Measurements from ENCODE around the gene TTR.

TTR gene

DNA sequence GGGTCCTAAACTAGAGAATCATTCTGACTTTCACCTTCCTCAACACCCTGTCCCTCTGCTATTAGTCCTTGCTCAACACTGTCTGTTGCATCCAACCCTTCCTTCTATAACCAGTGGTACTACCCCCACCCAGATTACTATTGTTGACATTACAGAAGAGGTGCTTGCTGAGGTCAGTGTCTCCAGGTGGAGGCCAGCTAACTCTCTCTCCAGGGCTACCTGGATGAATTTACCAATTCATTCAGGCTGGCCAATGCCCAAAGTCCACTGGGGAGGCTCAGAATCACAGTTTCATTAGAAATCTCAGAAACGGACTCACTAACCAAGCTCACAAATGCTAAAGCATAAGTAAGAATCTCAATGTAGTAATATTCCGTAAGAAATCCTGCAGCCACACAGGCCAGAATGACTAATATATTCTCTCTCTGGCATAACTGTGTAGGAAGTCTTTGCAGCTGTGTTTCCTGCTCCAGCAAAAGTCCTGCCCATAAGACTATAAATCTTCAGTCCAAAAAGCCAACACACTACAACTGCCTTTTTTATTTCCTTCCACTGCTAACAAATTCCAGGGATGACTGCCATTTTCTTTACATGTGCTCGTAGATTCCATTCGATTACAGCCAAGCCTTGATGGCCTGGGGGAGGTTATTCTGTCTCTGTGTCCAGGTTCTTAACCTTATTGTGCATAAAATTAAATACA lies 10.0 kb upstream of the TTR start:
- DNase-seq, result no peak

- DNase-seq, result no peak
Observed at GRCh38 chr18:31583185-31583854, 8.4 kb upstream of the TTR start.

DNA sequence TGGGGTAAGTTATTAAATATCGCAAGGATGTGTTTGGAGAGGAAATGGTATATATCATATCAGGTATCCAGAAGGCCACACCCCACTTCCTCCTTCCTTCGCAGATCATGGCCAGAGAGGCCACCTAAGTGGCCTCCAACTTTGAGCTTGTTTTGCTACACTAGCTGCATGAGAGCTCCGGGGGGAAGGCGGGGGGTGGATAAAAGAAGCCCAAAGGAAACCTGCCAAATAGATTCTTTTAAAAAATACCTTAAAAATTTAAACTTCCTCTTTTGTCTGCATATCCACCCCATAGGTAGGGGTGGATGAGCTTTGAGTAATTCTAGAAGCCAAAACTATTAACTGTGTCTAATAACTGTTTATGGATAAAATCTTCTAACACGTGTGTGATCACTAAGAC lies 5.7 kb upstream of the TTR start:
- DNase-seq, result no peak

- DNase-seq, result no peak
Observed at GRCh38 chr18:31586616-31587015, 5.1 kb upstream of the TTR start.

DNA sequence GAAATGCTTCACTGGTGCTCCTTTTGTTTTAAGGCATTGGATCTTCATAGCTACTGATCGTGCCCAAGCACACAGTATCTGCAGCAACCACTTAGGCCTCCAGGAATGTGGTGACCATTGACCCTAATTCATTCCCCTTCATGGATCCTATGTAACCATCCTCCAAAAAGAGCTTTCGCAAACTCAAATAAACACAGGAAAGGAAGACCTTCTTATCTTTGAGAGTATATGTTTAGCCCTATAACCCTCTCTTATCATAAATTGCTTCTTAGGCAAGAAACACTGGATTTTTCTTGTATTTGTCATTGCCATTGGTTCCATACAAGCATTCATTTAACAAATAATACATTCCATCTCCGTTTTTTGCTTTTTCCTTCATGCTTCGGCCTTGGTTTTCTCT lies 4.1 kb upstream of the TTR start:
- DNase-seq, result no peak

DNA sequence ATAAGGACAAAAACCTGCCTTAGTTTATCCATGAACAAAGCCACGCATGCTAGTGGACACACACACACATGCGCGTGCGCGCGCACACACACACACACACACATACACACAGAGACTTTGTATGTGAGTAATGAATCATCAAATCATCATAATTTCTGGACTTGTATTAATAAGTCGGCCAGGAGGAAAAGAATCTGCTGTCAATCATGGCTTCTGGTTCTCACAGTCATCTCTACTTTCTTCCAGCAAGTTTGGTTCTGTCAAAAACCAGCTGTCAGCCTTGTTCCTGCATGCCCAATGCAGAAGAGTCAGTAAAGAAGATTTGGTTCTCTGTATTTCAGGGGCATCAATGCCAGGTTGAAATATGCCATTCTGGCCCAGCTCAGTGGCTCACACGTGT lies 1.1 kb upstream of the TTR start:
- DNase-seq, result no peak

GRCh38 chr18:31591113-31591512 lies 564 bp upstream of the TTR start:
- DNase-seq, result no peak

DNA sequence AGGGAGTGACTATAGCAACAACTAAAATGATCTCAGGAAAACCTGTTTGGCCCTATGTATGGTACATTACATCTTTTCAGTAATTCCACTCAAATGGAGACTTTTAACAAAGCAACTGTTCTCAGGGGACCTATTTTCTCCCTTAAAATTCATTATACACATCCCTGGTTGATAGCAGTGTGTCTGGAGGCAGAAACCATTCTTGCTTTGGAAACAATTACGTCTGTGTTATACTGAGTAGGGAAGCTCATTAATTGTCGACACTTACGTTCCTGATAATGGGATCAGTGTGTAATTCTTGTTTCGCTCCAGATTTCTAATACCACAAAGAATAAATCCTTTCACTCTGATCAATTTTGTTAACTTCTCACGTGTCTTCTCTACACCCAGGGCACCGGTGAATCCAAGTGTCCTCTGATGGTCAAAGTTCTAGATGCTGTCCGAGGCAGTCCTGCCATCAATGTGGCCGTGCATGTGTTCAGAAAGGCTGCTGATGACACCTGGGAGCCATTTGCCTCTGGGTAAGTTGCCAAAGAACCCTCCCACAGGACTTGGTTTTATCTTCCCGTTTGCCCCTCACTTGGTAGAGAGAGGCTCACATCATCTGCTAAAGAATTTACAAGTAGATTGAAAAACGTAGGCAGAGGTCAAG lies 955 bp downstream of the TTR start:
- DNase-seq, result no peak

DNA sequence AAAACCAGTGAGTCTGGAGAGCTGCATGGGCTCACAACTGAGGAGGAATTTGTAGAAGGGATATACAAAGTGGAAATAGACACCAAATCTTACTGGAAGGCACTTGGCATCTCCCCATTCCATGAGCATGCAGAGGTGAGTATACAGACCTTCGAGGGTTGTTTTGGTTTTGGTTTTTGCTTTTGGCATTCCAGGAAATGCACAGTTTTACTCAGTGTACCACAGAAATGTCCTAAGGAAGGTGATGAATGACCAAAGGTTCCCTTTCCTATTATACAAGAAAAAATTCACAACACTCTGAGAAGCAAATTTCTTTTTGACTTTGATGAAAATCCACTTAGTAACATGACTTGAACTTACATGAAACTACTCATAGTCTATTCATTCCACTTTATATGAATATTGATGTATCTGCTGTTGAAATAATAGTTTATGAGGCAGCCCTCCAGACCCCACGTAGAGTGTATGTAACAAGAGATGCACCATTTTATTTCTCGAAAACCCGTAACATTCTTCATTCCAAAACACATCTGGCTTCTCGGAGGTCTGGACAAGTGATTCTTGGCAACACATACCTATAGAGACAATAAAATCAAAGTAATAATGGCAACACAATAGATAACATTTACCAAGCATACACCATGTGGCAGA lies 3.6 kb downstream of the TTR start:
- DNase-seq, result no peak

- DNase-seq, result no peak
Observed at GRCh38 chr18:31596081-31596872, 4.6 kb downstream of the TTR start.

DNA sequence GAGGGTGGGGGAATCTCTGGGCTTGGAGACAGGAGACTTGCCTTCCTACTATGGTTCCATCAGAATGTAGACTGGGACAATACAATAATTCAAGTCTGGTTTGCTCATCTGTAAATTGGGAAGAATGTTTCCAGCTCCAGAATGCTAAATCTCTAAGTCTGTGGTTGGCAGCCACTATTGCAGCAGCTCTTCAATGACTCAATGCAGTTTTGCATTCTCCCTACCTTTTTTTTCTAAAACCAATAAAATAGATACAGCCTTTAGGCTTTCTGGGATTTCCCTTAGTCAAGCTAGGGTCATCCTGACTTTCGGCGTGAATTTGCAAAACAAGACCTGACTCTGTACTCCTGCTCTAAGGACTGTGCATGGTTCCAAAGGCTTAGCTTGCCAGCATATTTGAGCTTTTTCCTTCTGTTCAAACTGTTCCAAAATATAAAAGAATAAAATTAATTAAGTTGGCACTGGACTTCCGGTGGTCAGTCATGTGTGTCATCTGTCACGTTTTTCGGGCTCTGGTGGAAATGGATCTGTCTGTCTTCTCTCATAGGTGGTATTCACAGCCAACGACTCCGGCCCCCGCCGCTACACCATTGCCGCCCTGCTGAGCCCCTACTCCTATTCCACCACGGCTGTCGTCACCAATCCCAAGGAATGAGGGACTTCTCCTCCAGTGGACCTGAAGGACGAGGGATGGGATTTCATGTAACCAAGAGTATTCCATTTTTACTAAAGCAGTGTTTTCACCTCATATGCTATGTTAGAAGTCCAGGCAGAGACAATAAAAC lies 6.5 kb downstream of the TTR start:
- DNase-seq, result no peak

GRCh38 chr18:31603315-31603714 lies 11.6 kb downstream of the TTR start:
- no peak for DNase-seq

DNA sequence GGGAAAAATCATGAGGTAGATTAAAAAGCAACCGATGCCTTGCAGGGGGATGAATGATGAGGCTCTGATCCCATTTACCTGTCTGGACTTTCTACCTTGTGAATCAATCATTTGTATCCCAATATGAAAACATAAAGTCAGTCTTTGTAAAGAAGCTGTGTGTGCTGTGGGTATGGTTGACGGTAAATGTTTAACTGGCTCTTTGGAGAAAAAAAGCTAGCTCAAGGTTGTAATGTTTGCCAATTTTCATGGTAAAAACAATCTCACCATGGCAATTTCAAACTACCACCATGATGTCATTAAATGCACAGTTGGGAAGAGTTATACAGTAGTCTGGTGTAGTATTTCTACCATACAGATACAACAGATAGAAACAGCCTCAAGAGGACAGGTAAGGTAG lies 14.6 kb downstream of the TTR start:
- no peak for DNase-seq

DNA sequence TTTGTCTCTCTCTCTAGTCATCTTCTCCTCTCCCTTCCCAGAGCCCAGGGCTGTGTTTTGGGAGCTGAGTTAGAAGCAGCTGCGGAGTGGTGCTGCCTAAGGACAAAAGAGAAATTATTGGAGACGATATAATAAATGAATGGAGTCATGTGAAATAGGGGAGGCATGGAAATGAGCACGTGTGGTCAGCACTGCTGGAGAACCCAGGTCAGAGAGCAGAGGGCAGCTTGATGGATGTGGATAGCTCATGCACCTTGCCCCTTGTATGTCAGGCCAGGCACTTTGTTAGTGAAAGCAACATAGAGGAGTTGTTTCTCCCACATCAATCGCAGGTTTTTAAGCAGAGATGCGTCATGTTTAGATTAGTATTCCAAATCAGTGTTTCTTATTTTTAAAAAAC lies 15.7 kb downstream of the TTR start:
- DNase-seq, result no peak

GRCh38 chr18:31609886-31610285 lies 18.2 kb downstream of the TTR start:
- DNase-seq, result no peak

DNA sequence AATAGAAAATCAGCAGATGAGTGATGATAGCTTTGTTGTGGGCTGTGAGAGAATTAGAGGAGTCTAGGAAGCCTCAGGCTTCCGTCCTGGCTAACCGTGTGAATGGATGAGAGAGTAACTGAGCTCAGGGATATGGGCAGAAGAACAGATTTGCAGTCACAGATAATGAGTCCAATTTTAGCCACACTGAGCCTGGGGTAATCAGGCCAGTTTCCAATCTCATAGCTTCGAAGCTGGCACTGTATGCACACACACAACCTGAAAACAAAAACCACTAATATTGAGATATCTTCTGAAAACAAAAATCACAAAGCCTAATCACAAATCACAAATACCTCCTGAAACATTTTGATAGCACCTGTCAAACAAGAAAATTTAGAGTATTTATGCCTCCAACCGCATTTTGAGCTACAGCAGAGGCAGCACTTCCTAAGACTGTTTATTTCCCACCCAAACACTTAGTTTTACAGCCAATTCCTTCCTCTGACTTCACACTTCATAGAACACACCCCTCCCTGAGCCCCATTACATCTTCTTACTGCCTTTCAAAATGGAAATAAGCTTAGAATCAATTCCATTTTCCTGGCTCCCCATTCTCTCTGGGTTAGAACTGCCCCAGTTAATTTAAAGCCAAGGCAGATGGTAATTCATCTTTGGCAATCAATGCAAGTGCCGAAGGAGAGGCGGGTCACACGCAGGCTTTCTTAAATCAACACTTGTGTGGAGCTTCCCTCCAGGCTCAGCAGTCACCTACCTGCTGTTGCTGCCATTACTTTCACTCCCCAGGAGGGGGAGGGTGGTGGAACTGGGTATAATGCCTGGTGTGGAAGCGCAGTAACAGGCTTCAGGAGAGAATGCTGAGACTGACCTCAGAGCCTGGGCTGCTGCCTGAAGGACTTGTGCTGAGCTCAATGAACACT lies 18.9 kb downstream of the TTR start:
- peak; percentile 39 to 50 for DNase-seq

DNA sequence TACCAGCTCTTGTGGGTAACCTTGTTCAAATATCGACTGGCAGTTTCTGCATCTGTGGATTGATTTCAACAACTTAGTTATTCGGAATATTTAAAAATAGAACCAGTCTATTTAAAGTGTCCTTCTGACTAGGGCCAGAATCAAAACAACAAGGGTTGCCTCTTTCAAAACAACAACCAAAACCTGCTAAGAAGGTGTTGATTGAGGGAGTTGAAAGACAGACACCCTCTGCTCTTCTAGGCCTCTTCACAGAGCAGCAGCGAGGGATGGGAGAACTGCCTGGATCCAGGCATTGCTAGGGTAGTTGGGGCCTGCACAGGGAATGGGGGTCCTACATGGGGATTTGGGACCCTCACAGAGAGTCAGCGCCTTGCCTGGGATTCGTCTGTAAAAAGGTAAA lies 19.8 kb downstream of the TTR start:
- DNase-seq, result no peak

DNA sequence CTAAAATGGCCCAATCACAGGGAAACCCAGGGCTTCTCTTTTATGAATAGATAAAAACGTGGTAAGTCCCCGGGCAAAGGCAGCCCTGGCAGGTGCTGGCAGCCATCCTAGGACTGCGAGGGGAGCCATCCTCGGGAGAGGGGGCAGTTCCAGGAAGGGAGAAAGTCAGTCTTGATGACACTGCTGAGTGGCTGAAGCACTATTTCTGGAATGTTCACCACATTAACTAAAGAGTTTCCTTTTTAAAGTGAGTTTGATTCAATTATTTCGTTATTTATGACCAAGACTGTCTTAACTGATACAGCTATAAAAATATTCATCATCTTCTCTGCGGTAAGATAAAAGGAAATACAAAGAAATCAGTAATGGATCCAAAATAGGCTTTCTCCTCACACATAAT lies 20.4 kb downstream of the TTR start:
- no peak for DNase-seq

DNA sequence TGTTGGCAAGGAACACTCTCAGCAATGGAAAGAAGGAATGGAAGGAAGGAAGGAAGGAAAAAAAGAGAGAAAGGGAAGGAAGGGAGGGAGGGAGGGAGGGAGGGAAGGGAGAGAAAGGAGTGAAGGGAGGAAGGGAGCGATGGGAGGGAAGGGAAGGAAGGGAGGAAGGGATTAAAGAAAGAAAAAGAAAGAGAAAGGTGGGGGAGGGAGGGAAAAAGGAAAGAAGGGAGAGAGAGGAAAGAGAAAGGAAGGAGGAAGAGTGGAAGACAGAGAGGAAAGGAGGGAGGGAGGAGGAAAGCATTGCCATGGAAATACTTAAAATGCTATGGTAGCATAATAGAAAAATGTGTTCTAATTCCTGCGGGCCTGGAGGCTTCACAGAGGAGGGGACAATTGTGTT lies 22.4 kb downstream of the TTR start:
- no peak for DNase-seq

GRCh38 chr18:31616586-31616985 lies 24.9 kb downstream of the TTR start:
- no peak for DNase-seq

Measured in SHP77 (cell line).